ENCODE results near the gene PDE2A.

The PDE2A gene

GRCh38 chr11:72712168-72712751, 38.0 kb upstream of the PDE2A start:
- peak in 1 of 2 donors; percentile 15 for DNase-seq (ENCODE audit: low read depth in 2 of 2)
- H3K4me3 ChIP-seq (replicated peaks in 1 of 2; ENCODE audit: low read depth in 2 of 2, low read length in 2 of 2), result no peak overlapping the region
- no peak for TF ChIP-seq CTCF (IDR thresholded peaks at IDR 0.05; ENCODE audit: low read depth, low read length)

- no peak for TF ChIP-seq CTCF (IDR thresholded peaks at IDR 0.05; ENCODE audit: low read depth, low read length)
- DNase-seq (ENCODE audit: low read depth in 2 of 2), result no peak
- H3K4me3 ChIP-seq (replicated peaks in 1 of 2; ENCODE audit: low read depth in 2 of 2, low read length in 2 of 2), result no peak overlapping the region
These were observed 36.9 kb upstream of the PDE2A start for GRCh38 chr11:72711141-72711540.

- H3K4me3 ChIP-seq (replicated peaks in 1 of 2; ENCODE audit: low read depth in 2 of 2, low read length in 2 of 2), result no peak overlapping the region
- no peak for TF ChIP-seq CTCF (IDR thresholded peaks at IDR 0.05; ENCODE audit: low read depth, low read length)
- DNase-seq (ENCODE audit: low read depth in 2 of 2), result no peak
These were observed 36.1 kb upstream of the PDE2A start for GRCh38 chr11:72710278-72710677.

- no peak overlapping the region for H3K4me3 ChIP-seq (replicated peaks in 1 of 2; ENCODE audit: low read depth in 2 of 2, low read length in 2 of 2)
- TF ChIP-seq CTCF (IDR thresholded peaks at IDR 0.05; ENCODE audit: low read depth, low read length), result no peak
- DNase-seq (ENCODE audit: low read depth in 2 of 2), result no peak
These were observed 35.4 kb upstream of the PDE2A start for GRCh38 chr11:72709478-72710238.

GRCh38 chr11:72707032-72707431, 32.8 kb upstream of the PDE2A start:
- DNase-seq (ENCODE audit: low read depth in 2 of 2), result no peak
- no peak overlapping the region for H3K4me3 ChIP-seq (replicated peaks in 1 of 2; ENCODE audit: low read depth in 2 of 2, low read length in 2 of 2)
- TF ChIP-seq CTCF (IDR thresholded peaks at IDR 0.05; ENCODE audit: low read depth, low read length), result no peak

GRCh38 chr11:72706579-72706978, 32.4 kb upstream of the PDE2A start:
- no peak for DNase-seq (ENCODE audit: low read depth in 2 of 2)
- no peak overlapping the region for H3K4me3 ChIP-seq (replicated peaks in 1 of 2; ENCODE audit: low read depth in 2 of 2, low read length in 2 of 2)
- no peak for TF ChIP-seq CTCF (IDR thresholded peaks at IDR 0.05; ENCODE audit: low read depth, low read length)

Measured in cardiac fibroblast (primary cell).